SJCRH30 (cell line): ENCODE results near the gene SCGB1A1. TPM values are rescaled to one million over a fixed set of nuclear protein-coding genes. Genes with fewer than 3 reads are reported as not detected.

Experiments used
- DNase-seq, 2 experiments: peaks; one replicate each; pipeline ENCODE4 v3.0.0-alpha.2; 2015 to 2020
- H3K27ac ChIP-seq: fragments of 250-450 bp; sonication (Bioruptor Pico); 2 replicates; pipeline ENCODE4 v1.5.1; 2020; ENCODE audit warnings: mild to moderate bottlenecking, moderate library complexity
- H3K27me3 ChIP-seq: fragments of 250-450 bp; sonication (Bioruptor Pico); 2 replicates; pipeline ENCODE4 v1.5.1; 2020; ENCODE audit warnings: mild to moderate bottlenecking, moderate library complexity
- H3K36me3 ChIP-seq: fragments of 250-450 bp; sonication (Bioruptor Pico); 2 replicates; pipeline ENCODE4 v1.5.1; 2020; ENCODE audit warnings: mild to moderate bottlenecking, moderate library complexity
- H3K4me1 ChIP-seq: fragments of 250-450 bp; sonication (Bioruptor Pico); 2 replicates; pipeline ENCODE4 v1.5.1; 2020; ENCODE audit warnings: mild to moderate bottlenecking, moderate library complexity
- H3K4me3 ChIP-seq: fragments of 250-450 bp; sonication (Bioruptor Pico); 2 replicates; pipeline ENCODE4 v1.5.1; 2020; ENCODE audit warnings: mild to moderate bottlenecking, moderate library complexity
- H3K9me3 ChIP-seq: fragments of 250-450 bp; sonication (Bioruptor Pico); replicated peaks from 2 replicates; pipeline ENCODE4 v1.5.1; 2020; ENCODE audit warnings: mild to moderate bottlenecking, moderate library complexity
- total RNA-seq: library from RNA; depleted of rRNA; stranded (reverse); fragments of >200 nt; shearing (Covaris generic); gene quantifications from 2 replicates; pipeline ENCODE4 v1.2.3, GENCODE V29; 2014

SCGB1A1 gene
- total RNA-seq, 1 experiment from 2014 or later = not detected

DNA sequence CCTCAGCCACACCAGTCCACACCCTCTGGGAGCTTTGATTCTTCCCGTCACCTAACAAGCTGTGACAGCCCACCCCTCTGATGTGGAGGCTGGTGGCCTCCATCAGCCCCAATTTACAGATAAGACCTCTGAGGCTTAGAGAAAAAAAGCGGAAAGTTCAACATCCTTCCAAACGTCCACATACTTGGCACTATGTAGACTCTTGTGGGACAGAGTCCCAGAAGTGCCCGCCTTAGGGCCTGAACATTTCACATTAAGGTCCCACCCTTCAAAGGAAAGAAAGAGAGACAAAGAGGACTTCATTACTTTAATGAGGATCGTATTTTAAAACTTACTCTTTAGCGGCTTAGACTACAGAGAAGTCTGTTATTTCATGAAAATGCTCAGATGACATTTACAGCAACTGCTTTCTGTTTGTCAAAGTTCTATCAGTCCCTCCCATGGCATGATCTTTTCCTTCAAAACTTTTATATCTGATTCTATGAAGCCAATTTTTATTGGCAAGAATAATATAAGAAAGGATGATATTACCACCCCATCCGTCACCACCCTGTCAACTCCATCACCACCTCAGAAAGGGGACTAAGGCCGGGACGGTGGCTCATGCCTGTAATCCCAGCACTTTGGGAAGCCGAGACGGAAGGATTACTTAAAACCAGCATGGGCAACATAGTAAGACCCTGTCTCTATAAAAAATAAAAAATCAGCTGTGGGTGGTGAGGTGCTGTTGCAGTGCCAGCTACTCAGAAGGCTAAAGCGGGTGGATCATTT, 15.7 kb upstream of the SCGB1A1 start:
- Histone ChIP-seq H3K9me3 (no peaks in the 10 kb centered on the region), H3K27me3 (no peaks in the 10 kb centered on the region), H3K4me3 (no peak overlapping the region), H3K36me3 (no peaks in the 10 kb centered on the region), H3K27ac (no peak overlapping the region), H3K4me1 (peaks cover 25% of the 10 kb centered on the region)
- no peak for DNase-seq

DNA sequence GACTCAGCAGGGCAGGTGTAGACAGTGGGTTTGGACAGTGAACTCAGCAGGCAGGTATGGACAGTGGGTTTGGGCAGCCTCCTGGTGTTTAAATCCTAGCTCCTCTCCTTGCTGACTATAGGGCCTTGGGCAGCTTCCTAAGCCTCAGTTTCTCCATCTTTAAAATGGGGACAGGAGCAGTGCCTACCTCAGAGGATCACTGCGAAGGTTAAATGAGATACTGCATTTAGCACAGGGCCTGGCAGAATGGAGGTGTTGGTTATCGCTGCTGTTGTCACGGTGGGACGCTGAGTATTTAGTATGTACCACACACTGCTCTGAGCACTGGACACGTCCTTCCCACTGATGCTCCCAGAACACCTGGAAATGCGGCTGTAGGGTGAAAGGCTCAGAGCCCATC, 14.4 kb upstream of the SCGB1A1 start:
- Histone ChIP-seq H3K36me3 (no peaks in the 10 kb centered on the region), H3K27me3 (no peaks in the 10 kb centered on the region), H3K9me3 (no peaks in the 10 kb centered on the region), H3K27ac (no peak overlapping the region), H3K4me1 (peaks cover 13% of the 10 kb centered on the region; the same call in 1 of the 2 replicates), H3K4me3 (no peak overlapping the region)
- no peak for DNase-seq

DNA sequence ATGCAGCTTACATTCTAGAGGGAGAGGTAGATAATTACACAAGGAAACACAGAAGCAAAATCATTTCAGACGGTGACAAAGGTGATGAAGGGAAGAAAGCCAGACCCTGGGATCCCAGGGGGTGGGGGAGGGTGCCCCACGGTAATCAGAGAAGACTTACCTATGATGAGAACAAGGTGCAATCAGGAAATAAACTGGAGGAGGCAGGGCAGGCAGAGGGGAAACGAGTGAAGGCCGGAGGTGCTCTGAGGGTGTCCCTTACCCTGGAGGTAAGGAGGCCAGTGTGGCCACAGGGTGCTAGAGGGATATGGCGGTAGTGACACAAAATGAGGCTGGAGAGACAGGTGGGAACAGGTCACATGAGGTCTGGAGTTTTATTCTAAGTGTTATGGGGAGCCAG, 13.9 kb upstream of the SCGB1A1 start:
- DNase-seq = no peak
- Histone ChIP-seq H3K27me3 (no peaks in the 10 kb centered on the region), H3K4me3 (no peak overlapping the region), H3K9me3 (no peaks in the 10 kb centered on the region), H3K27ac (no peak overlapping the region), H3K36me3 (no peaks in the 10 kb centered on the region), H3K4me1 (peaks cover 13% of the 10 kb centered on the region; the same call in 1 of the 2 replicates)

DNA sequence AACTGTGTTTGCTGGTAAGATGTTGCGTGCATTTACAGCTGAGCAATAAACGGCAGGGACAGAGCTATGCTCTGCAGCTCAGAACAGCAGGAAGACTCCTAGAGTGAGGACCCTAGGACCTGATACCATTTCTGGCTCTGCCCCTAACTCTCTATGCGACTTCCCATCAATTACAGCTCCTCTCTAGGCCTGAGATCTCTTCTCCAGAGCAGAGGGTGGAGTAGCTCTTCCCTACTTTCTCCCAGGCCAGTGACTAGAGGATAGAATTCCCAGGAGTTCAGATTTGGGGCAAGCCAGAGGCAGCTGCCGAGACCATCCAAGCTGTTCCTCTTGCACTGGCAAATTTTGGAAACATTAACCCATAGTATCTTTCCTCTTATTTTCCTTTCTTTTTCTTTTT, 12.8 kb upstream of the SCGB1A1 start:
- H3K4me3 ChIP-seq = no peak overlapping the region

GRCh38 chr11:62409831-62410230, 9.0 kb upstream of the SCGB1A1 start:
- H3K36me3 ChIP-seq = no peaks in the 10 kb centered on the region
- no peaks in the 10 kb centered on the region for H3K4me1 ChIP-seq
- H3K4me3 ChIP-seq = no peak overlapping the region
- no peak overlapping the region for H3K27ac ChIP-seq
- H3K9me3 ChIP-seq = no peaks in the 10 kb centered on the region
- no peak for DNase-seq
- no peaks in the 10 kb centered on the region for H3K27me3 ChIP-seq

More for the DNA sequence above, 12.8 kb upstream of the SCGB1A1 start:
- Histone ChIP-seq H3K9me3 (no peaks in the 10 kb centered on the region), H3K4me1 (peaks cover 4% of the 10 kb centered on the region; the same call in 1 of the 2 replicates), H3K36me3 (no peaks in the 10 kb centered on the region), H3K27me3 (no peaks in the 10 kb centered on the region), H3K27ac (no peak overlapping the region)
- DNase-seq = no peak

- H3K4me3 ChIP-seq = no peak overlapping the region
- H3K36me3 ChIP-seq = no peaks in the 10 kb centered on the region
- DNase-seq = no peak
- H3K27me3 ChIP-seq = no peaks in the 10 kb centered on the region
- H3K9me3 ChIP-seq = no peaks in the 10 kb centered on the region
- no peaks in the 10 kb centered on the region for H3K4me1 ChIP-seq
- no peak overlapping the region for H3K27ac ChIP-seq
These were observed 7.9 kb upstream of the SCGB1A1 start for GRCh38 chr11:62410972-62411371.

DNA sequence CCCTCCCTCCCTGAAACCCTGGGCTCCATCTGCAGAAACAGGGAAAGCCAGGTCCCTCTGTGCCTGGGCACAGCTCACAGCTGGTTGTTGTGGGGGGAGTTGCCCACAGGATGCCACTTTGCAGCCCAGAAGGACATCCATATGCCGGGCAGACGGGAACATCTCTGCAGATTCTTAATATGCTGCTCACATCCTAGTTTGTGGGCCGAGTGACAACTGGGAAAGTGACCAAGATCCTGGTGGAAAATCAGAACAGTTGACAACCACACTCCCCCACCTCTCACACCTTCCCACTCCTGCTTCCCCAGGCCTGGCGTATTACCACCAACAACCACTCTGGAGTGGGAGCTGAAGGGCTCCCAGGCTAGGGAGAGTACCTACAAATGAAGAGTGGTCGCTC, 7.3 kb upstream of the SCGB1A1 start:
- DNase-seq = no peak
- no peak overlapping the region for H3K27ac ChIP-seq
- H3K27me3 ChIP-seq = no peaks in the 10 kb centered on the region
- H3K9me3 ChIP-seq = no peaks in the 10 kb centered on the region
- H3K36me3 ChIP-seq = no peaks in the 10 kb centered on the region
- no peak overlapping the region for H3K4me3 ChIP-seq
- H3K4me1 ChIP-seq = no peaks in the 10 kb centered on the region

DNA sequence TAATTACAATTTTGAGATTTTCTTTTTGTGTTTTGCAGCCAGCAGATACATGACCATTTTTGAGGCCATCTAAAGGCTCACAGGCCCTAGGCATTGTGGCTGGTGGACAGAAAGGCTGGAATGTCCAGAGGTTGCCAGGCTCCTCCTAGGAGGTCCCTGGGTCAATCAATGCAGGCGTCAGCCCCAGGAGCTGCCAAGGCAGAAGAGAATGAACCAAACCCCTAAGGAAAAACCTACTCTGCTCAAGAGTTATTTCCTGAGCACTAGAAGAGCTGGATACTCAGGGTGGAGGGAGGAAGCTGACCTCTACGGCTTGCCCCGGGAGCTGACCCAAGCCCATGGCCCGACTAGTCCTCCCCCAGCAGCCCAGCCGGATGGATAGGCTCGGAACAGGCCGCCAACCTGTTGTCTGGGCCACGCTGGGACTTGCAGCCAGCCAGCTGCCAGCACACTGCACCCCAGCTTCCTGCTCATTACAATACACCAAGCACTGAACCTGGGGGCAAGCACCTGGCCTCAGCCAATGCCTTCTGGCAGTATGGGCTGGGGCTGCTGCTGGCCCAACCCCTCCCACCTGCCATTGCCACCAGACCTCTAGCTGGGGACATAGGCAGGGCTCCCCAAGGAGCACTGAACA, 5.7 kb upstream of the SCGB1A1 start:
- H3K9me3 ChIP-seq = no peaks in the 10 kb centered on the region
- H3K36me3 ChIP-seq = no peaks in the 10 kb centered on the region
- H3K4me1 ChIP-seq = no peaks in the 10 kb centered on the region
- no peak for DNase-seq
- no peaks in the 10 kb centered on the region for H3K27me3 ChIP-seq
- H3K4me3 ChIP-seq = no peak overlapping the region
- no peak overlapping the region for H3K27ac ChIP-seq

- Histone ChIP-seq H3K27me3 (no peaks in the 10 kb centered on the region), H3K9me3 (no peaks in the 10 kb centered on the region), H3K4me3 (no peak overlapping the region), H3K36me3 (no peaks in the 10 kb centered on the region), H3K4me1 (peaks cover 7% of the 10 kb centered on the region), H3K27ac (no peak overlapping the region)
- DNase-seq = no peak
These were observed 2.2 kb upstream of the SCGB1A1 start for GRCh38 chr11:62416596-62416995.

DNA sequence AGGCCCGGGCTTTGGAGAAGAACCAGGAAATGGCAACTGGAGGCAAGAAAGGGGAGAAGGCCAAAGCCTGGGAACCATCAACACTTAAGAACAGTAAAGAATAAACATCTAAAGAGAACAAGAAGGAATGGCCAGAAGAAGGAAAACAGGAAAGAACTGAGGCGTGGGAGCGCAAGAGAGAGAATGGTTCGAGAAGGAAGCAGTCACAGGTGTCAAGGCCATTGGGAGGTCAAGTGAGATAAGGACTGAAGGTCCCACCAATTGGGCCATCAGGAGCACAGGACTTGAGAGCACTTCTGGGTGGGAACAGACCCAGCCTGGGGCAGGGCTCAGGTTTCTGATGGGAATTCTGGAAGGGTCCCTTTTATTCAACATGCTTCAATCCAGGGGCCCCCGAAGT, 697 bp upstream of the SCGB1A1 start:
- DNase-seq = no peak
- H3K36me3 ChIP-seq = no peaks in the 10 kb centered on the region
- H3K27me3 ChIP-seq = no peaks in the 10 kb centered on the region
- H3K4me3 ChIP-seq = no peak overlapping the region
- H3K4me1 ChIP-seq = peaks cover 7% of the 10 kb centered on the region
- no peaks in the 10 kb centered on the region for H3K9me3 ChIP-seq
- H3K27ac ChIP-seq = no peak overlapping the region

DNA sequence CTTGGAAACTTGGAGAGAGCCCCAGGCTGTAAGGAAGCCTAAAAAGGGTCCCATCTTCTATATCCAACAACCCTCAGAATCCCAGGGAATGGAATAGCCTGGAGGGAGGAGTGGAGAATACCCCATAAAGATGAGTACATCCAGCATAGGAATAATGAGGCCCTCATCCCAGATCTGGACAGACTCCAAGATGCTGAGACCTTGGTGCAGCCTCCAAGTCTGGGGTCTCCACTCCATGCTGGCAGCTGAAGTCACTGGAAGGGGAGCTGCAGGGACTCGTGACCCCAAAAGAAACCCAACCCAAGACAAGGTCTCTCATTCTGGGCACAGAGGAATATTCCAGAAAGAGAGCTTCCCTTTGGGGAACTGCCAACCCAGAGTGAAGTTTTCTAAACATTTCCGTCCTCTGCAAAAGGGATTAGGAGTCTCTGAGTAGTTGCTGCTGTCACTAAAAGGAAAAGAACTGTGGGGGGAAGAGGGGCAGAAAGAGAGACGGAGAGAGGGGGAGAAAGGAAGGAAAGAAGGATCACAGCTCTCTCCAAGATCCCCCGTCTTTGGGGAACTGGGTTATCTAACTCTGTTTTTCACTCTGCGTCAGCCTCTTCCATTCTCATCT, 589 bp downstream of the SCGB1A1 start:
- Histone ChIP-seq H3K36me3 (no peaks in the 10 kb centered on the region), H3K27ac (no peak overlapping the region), H3K9me3 (no peaks in the 10 kb centered on the region)

DNA sequence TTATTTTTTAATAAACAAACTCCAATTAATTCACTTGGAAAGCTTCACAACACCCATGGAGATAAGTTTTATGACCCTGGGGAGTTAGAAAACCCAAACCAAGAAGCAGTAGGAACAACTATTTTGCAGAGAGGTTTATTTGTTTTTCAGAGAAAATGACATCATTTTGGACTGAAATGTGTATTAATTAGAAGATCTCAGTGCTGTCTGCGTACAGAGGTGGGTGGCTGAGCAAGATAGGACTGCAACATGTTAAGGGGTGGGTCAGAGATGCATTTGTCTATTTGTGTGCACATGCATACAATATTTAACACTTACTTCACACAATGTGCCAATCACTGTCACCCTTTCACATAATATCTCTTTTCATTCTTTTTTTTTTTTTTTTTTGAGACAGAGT, 1.1 kb downstream of the SCGB1A1 start:
- no peaks in the 10 kb centered on the region for H3K9me3 ChIP-seq
- no peaks in the 10 kb centered on the region for H3K36me3 ChIP-seq
- no peak for DNase-seq
- H3K4me1 ChIP-seq = peaks cover 7% of the 10 kb centered on the region
- no peaks in the 10 kb centered on the region for H3K27me3 ChIP-seq
- H3K4me3 ChIP-seq = no peak overlapping the region
- H3K27ac ChIP-seq = no peak overlapping the region

More for the DNA sequence above, 589 bp downstream of the SCGB1A1 start:
- no peaks in the 10 kb centered on the region for H3K27me3 ChIP-seq
- peaks cover 7% of the 10 kb centered on the region for H3K4me1 ChIP-seq
- no peak for DNase-seq
- H3K4me3 ChIP-seq = no peak overlapping the region

DNA sequence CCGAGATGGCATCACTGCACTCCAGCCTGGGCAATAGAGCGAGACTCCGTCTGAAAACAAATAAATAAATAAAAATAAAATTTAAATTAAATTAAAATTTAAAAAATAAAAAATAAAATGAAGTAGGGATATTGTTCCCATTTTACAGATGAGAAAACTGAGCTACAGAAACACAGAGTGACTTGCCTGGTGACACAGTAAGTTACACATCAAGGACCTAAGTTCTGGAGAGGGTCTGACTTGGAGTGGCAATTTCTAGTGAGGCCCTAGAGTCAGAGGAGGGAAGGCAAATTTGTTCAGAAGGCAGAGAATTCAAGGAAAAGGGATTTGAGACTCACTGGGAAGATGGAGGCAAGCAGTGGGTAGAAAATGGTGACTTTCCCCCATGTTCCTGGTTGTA, 2.0 kb downstream of the SCGB1A1 start:
- no peak overlapping the region for H3K4me3 ChIP-seq
- no peaks in the 10 kb centered on the region for H3K9me3 ChIP-seq
- no peaks in the 10 kb centered on the region for H3K27me3 ChIP-seq
- H3K36me3 ChIP-seq = no peaks in the 10 kb centered on the region
- H3K4me1 ChIP-seq = peaks cover 7% of the 10 kb centered on the region
- no peak overlapping the region for H3K27ac ChIP-seq
- DNase-seq = no peak

GRCh38 chr11:62421996-62422395, 3.2 kb downstream of the SCGB1A1 start:
- Histone ChIP-seq H3K9me3 (no peaks in the 10 kb centered on the region), H3K27ac (no peak overlapping the region), H3K4me1 (peaks cover 7% of the 10 kb centered on the region), H3K27me3 (no peaks in the 10 kb centered on the region), H3K36me3 (no peaks in the 10 kb centered on the region), H3K4me3 (no peak overlapping the region)
- no peak for DNase-seq

DNA sequence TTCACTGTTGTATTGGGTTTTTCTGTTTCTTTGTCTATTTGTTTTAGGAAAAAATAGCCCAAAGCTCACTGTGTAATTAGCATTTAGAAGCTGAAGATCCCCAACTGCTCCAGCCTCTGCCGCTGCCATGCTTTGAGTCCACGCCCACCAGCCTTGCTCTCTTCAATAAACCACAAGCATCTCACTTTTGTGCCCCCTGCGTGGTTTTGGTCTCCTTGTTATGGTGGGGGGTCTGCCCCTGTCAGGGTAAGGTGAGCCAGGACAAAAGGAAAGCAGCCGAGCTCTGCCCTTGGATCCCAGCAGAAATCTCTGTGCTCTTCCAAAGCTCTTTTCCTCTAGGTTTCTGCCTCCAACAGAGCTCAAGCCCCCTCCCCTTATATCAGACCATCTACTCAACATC, 4.2 kb downstream of the SCGB1A1 start:
- H3K36me3 ChIP-seq = no peaks in the 10 kb centered on the region
- H3K27ac ChIP-seq = no peak overlapping the region
- no peak for DNase-seq
- H3K9me3 ChIP-seq = no peaks in the 10 kb centered on the region
- H3K4me1 ChIP-seq = peaks cover 7% of the 10 kb centered on the region
- H3K27me3 ChIP-seq = no peaks in the 10 kb centered on the region
- no peak overlapping the region for H3K4me3 ChIP-seq
